Spleen (tissue), 7 donors: ENCODE results near the gene PRKG2.

ENCODE experiments used
- CTCF ChIP-seq, 11 experiments: fragments of 200-600 bp in 7 of 11; fragments of 450-650 bp in 4 of 11; sonication (generic) in 4 of 11; IDR thresholded peaks in 8 of 11; conservative IDR thresholded peaks in 3 of 11; 1 replicate in 7 of 11; 2 replicates in 4 of 11; pipeline versions ENCODE4 v1.4.0 to v1.8.0; 2016 to 2021; ENCODE audit warnings: antibody characterized with exemption in 11 of 11, inconsistent platforms in 4 of 11, mild to moderate bottlenecking in 1 of 11
- POLR2A ChIP-seq, 3 donors: fragments of 450-650 bp; IDR thresholded peaks; one replicate each; pipeline ENCODE4 v1.5.1; 2017; ENCODE audit warnings: antibody characterized with exemption in 3 of 3, mild to moderate bottlenecking in 1 of 3
- POLR2AphosphoS5 ChIP-seq, 3 donors: sonication (generic); formaldehyde crosslinking; IDR thresholded peaks; one replicate each; pipeline ENCODE4 v1.5.1; 2017; ENCODE audit warnings: antibody characterized with exemption in 3 of 3
- donor health status: DM: no; HTN: no; CAD: no; lungs with moderate emphysema.
- donor health status: DM: no; HTN: no; CAD: no.
- donor health status: DM: no; HTN: no; CAD: no.

GRCh38 chr4:81198609-81199008 is 16.4 kb downstream of the PRKG2 start:
- no peak for TF ChIP-seq CTCF (IDR thresholded peaks at IDR 0.05 in 8 of 11, conservative IDR thresholded peaks at IDR 0.05 in 3 of 11)
- no peak for TF ChIP-seq POLR2AphosphoS5 (IDR thresholded peaks at IDR 0.05)
- no peak for TF ChIP-seq POLR2A (IDR thresholded peaks at IDR 0.05)
